Measurements from ENCODE around the gene RFPL1.
"Not testable (repeated sequence)": the region's sequence is repeated elsewhere in the genome, so short reads cannot be mapped to it uniquely, and the experiment has no call there.

The RFPL1 gene

GRCh38 chr22:29438283-29438682 lies at the start of gene RFPL1:
Gene RFPL1, plus strand, starts transcription at chr22:29438583.
- not testable (repeated sequence) for H3K4me2 ChIP-seq (ENCODE audit: low read length); H3K36me3 ChIP-seq (ENCODE audit: control insufficient read depth, low read length); H3F3A ChIP-seq (ENCODE audit: control insufficient read depth, insufficient read depth); H3K79me2 ChIP-seq (ENCODE audit: control insufficient read depth, low read length); H3K9me3 ChIP-seq (ENCODE audit: control insufficient read depth, insufficient read depth, low read length); H3K9me2 ChIP-seq (replicated peaks; ENCODE audit: control insufficient read depth, low read length); H3K4me3 ChIP-seq (ENCODE audit: low read length); H4K20me1 ChIP-seq (ENCODE audit: control insufficient read depth, insufficient read depth, low read depth, low read length); H3K4me1 ChIP-seq (ENCODE audit: control insufficient read depth, low read length); H3K27ac ChIP-seq (ENCODE audit: low read depth, low read length)
- peaks cover 14% of the 10 kb centered on the region for H3K27me3 ChIP-seq (ENCODE audit: control insufficient read depth, low read length)

GRCh38 chr22:29388759-29389090 lies 49.7 kb upstream of the RFPL1 start:
- no peaks in the 10 kb centered on the region for H3K27me3 ChIP-seq (ENCODE audit: control insufficient read depth, low read length)
- no peaks in the 10 kb centered on the region for H3K9me3 ChIP-seq (ENCODE audit: control insufficient read depth, insufficient read depth, low read length)
- peaks cover 53% of the 10 kb centered on the region for H3K4me1 ChIP-seq (ENCODE audit: control insufficient read depth, low read length)
- no peaks in the 10 kb centered on the region for H3K9me2 ChIP-seq (replicated peaks; ENCODE audit: control insufficient read depth, low read length)
- H3K4me2 ChIP-seq (ENCODE audit: low read length), result peak overlapping the region; percentile 85
- H3K4me3 ChIP-seq (ENCODE audit: low read length), result peak overlapping the region; percentile 79
- peak overlapping the region; percentile 92; the same call in 1 of the 2 replicates for H3K27ac ChIP-seq (ENCODE audit: low read depth, low read length)
- no peak for TF ChIP-seq CTCF (IDR thresholded peaks at IDR 0.05; ENCODE audit: low read depth, low read length, poor library complexity, severe bottlenecking)
- no peak for TF ChIP-seq EZH2phosphoT487 (IDR thresholded peaks at IDR 0.05; ENCODE audit: borderline replicate concordance, low read length)
- peaks cover 49% of the 10 kb centered on the region for H3K79me2 ChIP-seq (ENCODE audit: control insufficient read depth, low read length)
- H4K20me1 ChIP-seq (ENCODE audit: control insufficient read depth, insufficient read depth, low read depth, low read length), result peaks cover 15% of the 10 kb centered on the region
- H3K36me3 ChIP-seq (ENCODE audit: control insufficient read depth, low read length), result peaks cover 39% of the 10 kb centered on the region
- peaks cover 17% of the 10 kb centered on the region for H3F3A ChIP-seq (ENCODE audit: control insufficient read depth, insufficient read depth)

- Histone ChIP-seq H3K27ac (ENCODE audit: low read depth, low read length) (no peak overlapping the region), H3F3A (ENCODE audit: control insufficient read depth, insufficient read depth) (peaks cover 16% of the 10 kb centered on the region), H3K4me2 (ENCODE audit: low read length) (no peak overlapping the region), H3K36me3 (ENCODE audit: control insufficient read depth, low read length) (peaks cover 23% of the 10 kb centered on the region), H3K9me3 (ENCODE audit: control insufficient read depth, insufficient read depth, low read length) (no peaks in the 10 kb centered on the region), H4K20me1 (ENCODE audit: control insufficient read depth, insufficient read depth, low read depth, low read length) (peaks cover 2% of the 10 kb centered on the region; the same call in 1 of the 2 replicates), H3K79me2 (ENCODE audit: control insufficient read depth, low read length) (peaks cover 34% of the 10 kb centered on the region), H3K4me3 (ENCODE audit: low read length) (no peak overlapping the region), H3K27me3 (ENCODE audit: control insufficient read depth, low read length) (no peaks in the 10 kb centered on the region; the same call in 1 of the 2 replicates), H3K4me1 (ENCODE audit: control insufficient read depth, low read length) (peaks cover 40% of the 10 kb centered on the region), H3K9me2 (replicated peaks; ENCODE audit: control insufficient read depth, low read length) (no peaks in the 10 kb centered on the region)
- TF ChIP-seq CTCF (IDR thresholded peaks at IDR 0.05; ENCODE audit: low read depth, low read length, poor library complexity, severe bottlenecking) (no peak), EZH2phosphoT487 (IDR thresholded peaks at IDR 0.05; ENCODE audit: borderline replicate concordance, low read length) (no peak)
These were observed 48.1 kb upstream of the RFPL1 start for GRCh38 chr22:29390270-29390669.

- no peak overlapping the region for H3K4me3 ChIP-seq (ENCODE audit: low read length)
- peaks cover 6% of the 10 kb centered on the region for H3K27me3 ChIP-seq (ENCODE audit: control insufficient read depth, low read length)
- H3K36me3 ChIP-seq (ENCODE audit: control insufficient read depth, low read length), result peaks cover 14% of the 10 kb centered on the region
- no peaks in the 10 kb centered on the region for H3K9me2 ChIP-seq (replicated peaks; ENCODE audit: control insufficient read depth, low read length)
- peaks cover 27% of the 10 kb centered on the region for H3K4me1 ChIP-seq (ENCODE audit: control insufficient read depth, low read length)
- H3K9me3 ChIP-seq (ENCODE audit: control insufficient read depth, insufficient read depth, low read length), result no peaks in the 10 kb centered on the region
- peaks cover 23% of the 10 kb centered on the region for H3K79me2 ChIP-seq (ENCODE audit: control insufficient read depth, low read length)
- H3K4me2 ChIP-seq (ENCODE audit: low read length), result no peak overlapping the region
- no peak overlapping the region for H3K27ac ChIP-seq (ENCODE audit: low read depth, low read length)
- H3F3A ChIP-seq (ENCODE audit: control insufficient read depth, insufficient read depth), result peaks cover 6% of the 10 kb centered on the region
- no peaks in the 10 kb centered on the region for H4K20me1 ChIP-seq (ENCODE audit: control insufficient read depth, insufficient read depth, low read depth, low read length)
- no peak for TF ChIP-seq EZH2phosphoT487 (IDR thresholded peaks at IDR 0.05; ENCODE audit: borderline replicate concordance, low read length)
- no peak for TF ChIP-seq CTCF (IDR thresholded peaks at IDR 0.05; ENCODE audit: low read depth, low read length, poor library complexity, severe bottlenecking)
These were observed 46.8 kb upstream of the RFPL1 start for GRCh38 chr22:29391546-29391945.
